CD4-positive, alpha-beta T cell (primary cell): ENCODE measurements around the gene ALG12. TPM values are rescaled to one million over a fixed set of nuclear protein-coding genes. Genes with fewer than 3 reads are reported as not detected.

Experiments used
- ATAC-seq: fragments of 200-7000 bp; cut with Tn5 transposase; one replicate; pipeline ENCODE4 v1.10.0; 2022; ENCODE audit warnings: mild to moderate bottlenecking; ENCODE audit not compliant: poor library complexity
- CTCF ChIA-PET: fragments of 350-600 bp; sonication (Branson Sonifier 250); formaldehyde crosslinking; loops from one replicate; lab custom pipeline; 2021; ENCODE audit warnings: antibody characterized with exemption, inconsistent platforms; lab: Charles Lee
- POLR2A ChIA-PET: fragments of 350-600 bp; sonication (Branson Sonifier 250); formaldehyde crosslinking; loops from one replicate; lab custom pipeline; 2021; ENCODE audit warnings: antibody characterized with exemption, inconsistent platforms; lab: Charles Lee
- DNase-seq, 14 experiments: peaks; one replicate each; pipeline ENCODE4 v3.0.0-alpha.2; 2013 to 2020; ENCODE audit warnings: mixed read lengths in 2 of 14
- H3K27ac ChIP-seq, 2 donors: one replicate each; pipeline versions ENCODE4 v1.5.1 to v1.7.0; 2013; ENCODE audit warnings: low read length in 2 of 2, low read depth in 1 of 2, mild to moderate bottlenecking in 1 of 2
- H3K27me3 ChIP-seq, 2 experiments: 1 replicate in 1 of 2; 2 replicates in 1 of 2; pipeline versions ENCODE4 v1.6.1 to v1.7.0; 2013; ENCODE audit warnings: low read length in 2 of 2, control low read depth in 1 of 2, mild to moderate bottlenecking in 1 of 2, moderate library complexity in 1 of 2; ENCODE audit not compliant: insufficient read depth in 2 of 2, control insufficient read depth in 1 of 2
- H3K36me3 ChIP-seq: one replicate; pipeline ENCODE4 v1.6.1; 2013; ENCODE audit warnings: low read length, control low read depth; ENCODE audit not compliant: insufficient read depth
- H3K4me1 ChIP-seq: one replicate; pipeline ENCODE4 v1.6.1; 2013; ENCODE audit warnings: low read length, control low read depth; ENCODE audit not compliant: insufficient read depth
- H3K4me3 ChIP-seq: one replicate; pipeline ENCODE4 v1.5.1; 2013; ENCODE audit warnings: mild to moderate bottlenecking, low read length, moderate library complexity
- H3K9me3 ChIP-seq, 2 experiments: 1 replicate in 1 of 2; 2 replicates in 1 of 2; pipeline versions ENCODE4 v1.6.1 to v1.7.0; 2013; ENCODE audit warnings: low read length in 2 of 2, mild to moderate bottlenecking in 2 of 2, control low read depth in 1 of 2, moderate library complexity in 1 of 2; ENCODE audit not compliant: control insufficient read depth in 1 of 2, insufficient read depth in 1 of 2
- H3K27ac Mint-ChIP-seq: one replicate; pipeline ENCODE4 v1.8.0; 2020; ENCODE audit warnings: mixed read lengths
- H3K27me3 Mint-ChIP-seq: one replicate; pipeline ENCODE4 v1.8.0; 2021; ENCODE audit warnings: mixed read lengths
- H3K36me3 Mint-ChIP-seq: one replicate; pipeline ENCODE4 v1.8.0; 2021; ENCODE audit warnings: low read depth, mixed read lengths
- H3K4me1 Mint-ChIP-seq: one replicate; pipeline ENCODE4 v1.8.0; 2021; ENCODE audit warnings: low read depth, mixed read lengths
- H3K4me3 Mint-ChIP-seq: one replicate; pipeline ENCODE4 v1.8.0; 2020; ENCODE audit warnings: mild to moderate bottlenecking, mixed read lengths
- H3K9me3 Mint-ChIP-seq: one replicate; pipeline ENCODE4 v1.8.0; 2020; ENCODE audit warnings: mixed read lengths
- intact Hi-C, 2 experiments: fragments of 100-400 bp; cut with DNase I in 1 of 2; cut with micrococcal nuclease in 1 of 2; formaldehyde crosslinking; loops; one replicate each; pipeline versions ENCODE4 v1.15.1 to v1.9.0; 2023 to 2025; cut with DNase I, micrococcal nuclease
- total RNA-seq, 174 experiments: library from RNA in 2 of 174; stranded (reverse) in 2 of 174; gene quantifications; one replicate each; pipeline ENCODE4 v1.2.3 and lab custom pipeline; 2021 to 2026
- TF ChIP-seq, protein P1 (sequence below): fragments of 200-600 bp; IDR thresholded peaks from one replicate; pipeline ENCODE4 v1.8.0; 2022; ENCODE audit warnings: antibody characterized with exemption, mild to moderate bottlenecking

ALG12 gene
- total RNA-seq, 2 experiments from 2014 or later = 13.5 to 14.6 TPM

DNA sequence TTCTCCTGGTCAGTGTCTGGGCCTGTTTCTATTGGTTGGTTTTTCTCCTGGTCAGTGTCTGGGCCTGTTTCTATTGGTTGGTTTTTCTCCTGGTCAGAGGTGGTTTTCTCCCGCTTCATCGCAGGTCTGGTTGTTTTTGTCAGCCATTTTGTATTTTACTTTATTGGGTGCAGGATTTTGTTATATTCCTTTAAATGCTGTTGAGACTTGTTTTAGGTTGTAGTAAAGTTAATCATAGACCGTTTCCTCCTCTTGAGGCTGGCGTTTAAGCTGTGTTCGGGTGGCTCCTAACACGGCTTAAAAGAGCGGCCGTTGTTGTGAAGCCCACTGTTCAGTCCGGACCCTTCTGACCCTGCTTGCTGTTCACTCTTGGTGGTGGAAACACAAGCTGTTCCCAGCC lies 38.4 kb downstream of the ALG12 start:
- intact Hi-C loops = loop anchor here in 1 of 2 experiments (5.0 kb wide), 1 partner anchor 53 kb away; the partner anchor contains the start of gene BRD1
- ChIA-PET CTCF (interaction anchor here (1.1 to 1.8 kb wide), 2 partner anchors 17 to 151 kb away, joined by 4 to 5 read pairs; no protein-coding TSS in a partner anchor), POLR2A (no interaction called here)
- Histone ChIP-seq H3K27me3 (no peaks in the 10 kb centered on the region), H3K4me3 (no peak overlapping the region), H3K27ac (no peak overlapping the region), H3K9me3 (no peaks in the 10 kb centered on the region), H3K4me1 (peaks cover 16% of the 10 kb centered on the region), H3K36me3 (peaks cover 18% of the 10 kb centered on the region)
- TF ChIP-seq, protein P1, sequence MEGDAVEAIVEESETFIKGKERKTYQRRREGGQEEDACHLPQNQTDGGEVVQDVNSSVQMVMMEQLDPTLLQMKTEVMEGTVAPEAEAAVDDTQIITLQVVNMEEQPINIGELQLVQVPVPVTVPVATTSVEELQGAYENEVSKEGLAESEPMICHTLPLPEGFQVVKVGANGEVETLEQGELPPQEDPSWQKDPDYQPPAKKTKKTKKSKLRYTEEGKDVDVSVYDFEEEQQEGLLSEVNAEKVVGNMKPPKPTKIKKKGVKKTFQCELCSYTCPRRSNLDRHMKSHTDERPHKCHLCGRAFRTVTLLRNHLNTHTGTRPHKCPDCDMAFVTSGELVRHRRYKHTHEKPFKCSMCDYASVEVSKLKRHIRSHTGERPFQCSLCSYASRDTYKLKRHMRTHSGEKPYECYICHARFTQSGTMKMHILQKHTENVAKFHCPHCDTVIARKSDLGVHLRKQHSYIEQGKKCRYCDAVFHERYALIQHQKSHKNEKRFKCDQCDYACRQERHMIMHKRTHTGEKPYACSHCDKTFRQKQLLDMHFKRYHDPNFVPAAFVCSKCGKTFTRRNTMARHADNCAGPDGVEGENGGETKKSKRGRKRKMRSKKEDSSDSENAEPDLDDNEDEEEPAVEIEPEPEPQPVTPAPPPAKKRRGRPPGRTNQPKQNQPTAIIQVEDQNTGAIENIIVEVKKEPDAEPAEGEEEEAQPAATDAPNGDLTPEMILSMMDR = no peak
- Mint-ChIP-seq H3K36me3 (peaks cover 42% of the 10 kb centered on the region), H3K27ac (peak overlapping the region; percentile 77), H3K4me1 (peaks cover 55% of the 10 kb centered on the region), H3K4me3 (no peak overlapping the region), H3K9me3 (no peaks in the 10 kb centered on the region), H3K27me3 (no peaks in the 10 kb centered on the region)
- no peak for ATAC-seq
- no peak for DNase-seq

DNA sequence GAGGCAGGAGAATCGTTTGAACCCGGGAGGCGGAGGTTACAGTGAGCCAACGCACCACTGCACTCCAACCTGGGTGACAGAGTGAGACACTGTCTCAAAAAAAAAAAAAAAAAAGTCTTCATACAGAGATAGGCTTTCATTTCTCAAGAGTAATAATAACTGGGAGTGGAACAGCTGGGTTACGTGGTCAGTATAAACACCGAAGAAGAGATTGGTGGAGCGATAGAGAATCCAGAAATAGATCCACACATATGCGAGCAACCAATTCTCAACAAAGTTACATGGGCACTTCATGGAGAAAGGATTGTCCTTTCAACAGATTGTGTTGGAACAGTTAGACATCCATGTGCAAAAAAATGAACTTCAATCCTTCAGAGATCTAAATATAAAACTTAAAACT lies 40.0 kb downstream of the ALG12 start:
- H3K4me3 ChIP-seq = no peak overlapping the region
- H3K4me3 Mint-ChIP-seq = no peak overlapping the region
- no peaks in the 10 kb centered on the region for H3K9me3 Mint-ChIP-seq
- no peaks in the 10 kb centered on the region for H3K27me3 Mint-ChIP-seq
- TF ChIP-seq, protein P1 = no peak
- peaks cover under 1% of the 10 kb centered on the region for H3K36me3 ChIP-seq
- DNase-seq = no peak
- CTCF ChIA-PET = no interaction called here
- H3K27ac ChIP-seq = no peak overlapping the region
- H3K9me3 ChIP-seq = no peaks in the 10 kb centered on the region
- peak overlapping the region; percentile 20 for H3K27ac Mint-ChIP-seq
- H3K4me1 Mint-ChIP-seq = peaks cover 59% of the 10 kb centered on the region
- peaks cover 38% of the 10 kb centered on the region for H3K36me3 Mint-ChIP-seq
- no peak for ATAC-seq
- peaks cover 19% of the 10 kb centered on the region for H3K4me1 ChIP-seq
- POLR2A ChIA-PET = no interaction called here
- H3K27me3 ChIP-seq = no peaks in the 10 kb centered on the region
- intact Hi-C loops = no loop called here

DNA sequence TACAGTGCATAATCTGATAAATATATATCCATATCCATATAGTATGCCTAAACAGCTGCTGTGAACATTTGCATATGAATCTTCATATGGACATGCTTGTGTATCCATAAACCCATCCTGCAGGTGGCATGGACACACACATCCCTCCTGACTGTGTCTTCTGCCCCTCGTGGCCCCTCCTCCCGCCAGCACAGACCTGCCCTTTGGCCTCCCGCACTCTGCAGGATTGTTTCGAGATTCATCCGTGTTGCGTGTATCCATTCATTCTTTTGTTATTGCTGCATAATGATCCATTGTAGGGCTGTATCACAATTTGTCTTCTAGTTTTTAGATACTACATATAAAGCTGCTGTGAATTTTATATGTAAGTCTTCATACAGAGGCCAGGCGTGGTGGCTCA lies 40.6 kb downstream of the ALG12 start:
- Histone ChIP-seq H3K4me3 (no peak overlapping the region), H3K27ac (no peak overlapping the region), H3K36me3 (no peaks in the 10 kb centered on the region), H3K4me1 (peaks cover 20% of the 10 kb centered on the region), H3K27me3 (no peaks in the 10 kb centered on the region), H3K9me3 (no peaks in the 10 kb centered on the region)
- peaks cover 60% of the 10 kb centered on the region for H3K4me1 Mint-ChIP-seq
- H3K27me3 Mint-ChIP-seq = no peaks in the 10 kb centered on the region
- no peak overlapping the region for H3K4me3 Mint-ChIP-seq
- TF ChIP-seq, protein P1 = no peak
- POLR2A ChIA-PET = no interaction called here
- H3K9me3 Mint-ChIP-seq = no peaks in the 10 kb centered on the region
- intact Hi-C loops = no loop called here
- ATAC-seq = no peak
- DNase-seq = no peak
- no peak overlapping the region for H3K27ac Mint-ChIP-seq
- H3K36me3 Mint-ChIP-seq = peaks cover 40% of the 10 kb centered on the region
- CTCF ChIA-PET = interaction anchor here (0.8 kb wide), 1 partner anchor 15 kb away, joined by 3 read pairs; no protein-coding TSS in a partner anchor
